B cell (primary cell): Measurements from ENCODE around the gene ADGRD2. TPM values are rescaled to one million over a fixed set of nuclear protein-coding genes. Genes with fewer than 3 reads are reported as not detected.

Experiments used
- ATAC-seq: fragments of 200-7000 bp; cut with Tn5 transposase; one replicate; pipeline ENCODE4 v1.10.0; 2021; ENCODE audit warnings: low read depth, mild to moderate bottlenecking, moderate number of reproducible peaks, moderate library complexity
- CTCF ChIA-PET: fragments of 350-600 bp; sonication (Branson Sonifier 250); formaldehyde crosslinking; loops from one replicate; lab custom pipeline; 2021; ENCODE audit warnings: antibody characterized with exemption, inconsistent platforms; lab: Charles Lee
- POLR2A ChIA-PET: fragments of 350-600 bp; sonication (Branson Sonifier 250); formaldehyde crosslinking; loops from one replicate; lab custom pipeline; 2021; ENCODE audit warnings: antibody characterized with exemption; lab: Charles Lee
- DNase-seq: peaks from one replicate; pipeline ENCODE4 v3.0.0; 2013
- H2AFZ ChIP-seq: 2 replicates; pipeline ENCODE4 v1.6.1; 2012; ENCODE audit warnings: mild to moderate bottlenecking, low read depth, low read length; ENCODE audit not compliant: insufficient read depth, poor library complexity, severe bottlenecking
- H3K27ac ChIP-seq, 2 donors: 1 replicate in 1 of 2; 2 replicates in 1 of 2; pipeline ENCODE4 v1.5.1; 2012 to 2013; ENCODE audit warnings: low read length in 2 of 2, mild to moderate bottlenecking in 2 of 2, moderate library complexity in 1 of 2
- H3K27me3 ChIP-seq, 4 experiments: fragments of 200-600 bp in 1 of 4; sonication (generic) in 1 of 4; replicated peaks in 1 of 4; 1 replicate in 2 of 4; 2 replicates in 2 of 4; pipeline versions ENCODE4 v1.6.1 to v1.7.0; 2013 to 2016; ENCODE audit warnings: low read length in 3 of 4, mild to moderate bottlenecking in 2 of 4, mixed read lengths in 1 of 4, moderate library complexity in 1 of 4; ENCODE audit not compliant: insufficient read depth in 4 of 4, control insufficient read depth in 3 of 4; ENCODE audit errors: control extremely low read depth in 1 of 4
- H3K36me3 ChIP-seq, 2 experiments: replicated peaks in 1 of 2; 1 replicate in 1 of 2; 2 replicates in 1 of 2; pipeline versions ENCODE4 v1.6.1 to v1.7.1; 2013; ENCODE audit warnings: low read length in 1 of 2; ENCODE audit not compliant: insufficient read depth in 2 of 2, control insufficient read depth in 1 of 2; ENCODE audit errors: control extremely low read depth in 1 of 2, extremely low read depth in 1 of 2
- H3K4me1 ChIP-seq, 2 donors: fragments of 200-600 bp in 1 of 2; sonication (generic) in 1 of 2; 1 replicate in 1 of 2; 2 replicates in 1 of 2; pipeline versions ENCODE4 v1.5.1 to v1.6.1; 2013 to 2017; ENCODE audit warnings: low read length in 2 of 2; ENCODE audit not compliant: control insufficient read depth in 2 of 2, insufficient read depth in 2 of 2
- H3K4me2 ChIP-seq: replicated peaks from 2 replicates; pipeline ENCODE3; 2012; ENCODE audit warnings: mild to moderate bottlenecking, low read depth, low read length; ENCODE audit not compliant: poor library complexity, severe bottlenecking
- H3K4me3 ChIP-seq, 5 experiments: fragments of 200-600 bp in 1 of 5; sonication (generic) in 1 of 5; 1 replicate in 3 of 5; 2 replicates in 2 of 5; pipeline versions ENCODE4 v1.5.1 to v1.7.0; 2011 to 2016; ENCODE audit warnings: low read length in 4 of 5, mild to moderate bottlenecking in 4 of 5, low read depth in 2 of 5, control low read depth in 1 of 5, moderate library complexity in 1 of 5; ENCODE audit not compliant: insufficient read depth in 1 of 5; ENCODE audit errors: control extremely low read depth in 1 of 5, extremely low read depth in 1 of 5
- H3K79me2 ChIP-seq: fragments of 200-600 bp; sonication (generic); one replicate; pipeline ENCODE4 v1.6.0; 2016; ENCODE audit warnings: low read length; ENCODE audit not compliant: control insufficient read depth, insufficient read depth
- H3K9ac ChIP-seq: fragments of 200-600 bp; sonication (generic); 2 replicates; pipeline ENCODE4 v1.6.1; 2017; ENCODE audit warnings: mild to moderate bottlenecking, low read length, moderate library complexity
- H3K9me3 ChIP-seq, 3 donors: one replicate each; pipeline versions ENCODE4 v1.6.1 to v1.7.1; 2013; ENCODE audit warnings: low read length in 2 of 3; ENCODE audit not compliant: control insufficient read depth in 2 of 3, insufficient read depth in 1 of 3; ENCODE audit errors: control extremely low read depth in 1 of 3
- H4K20me1 ChIP-seq: 2 replicates; pipeline ENCODE4 v1.6.0; 2012; ENCODE audit warnings: mild to moderate bottlenecking, low read length; ENCODE audit not compliant: insufficient read depth, control insufficient read depth, poor library complexity, severe bottlenecking
- H3K27ac Mint-ChIP-seq: one replicate; pipeline ENCODE4 v1.8.0; 2021; ENCODE audit warnings: mixed read lengths
- H3K27me3 Mint-ChIP-seq: one replicate; pipeline ENCODE4 v1.8.0; 2021; ENCODE audit warnings: mixed read lengths
- H3K4me1 Mint-ChIP-seq: one replicate; pipeline ENCODE4 v1.8.0; 2021; ENCODE audit warnings: mixed read lengths
- H3K4me3 Mint-ChIP-seq: one replicate; pipeline ENCODE4 v1.8.0; 2021; ENCODE audit warnings: mixed read lengths
- H3K9me3 Mint-ChIP-seq: one replicate; pipeline ENCODE4 v1.8.0; 2022; ENCODE audit warnings: mixed read lengths; ENCODE audit not compliant: insufficient read depth
- CTCF ChIP-seq: fragments of 200-600 bp; IDR thresholded peaks from one replicate; pipeline ENCODE4 v1.8.0; 2022; ENCODE audit warnings: antibody characterized with exemption, mild to moderate bottlenecking
- EZH2 ChIP-seq: IDR thresholded peaks from 2 replicates; pipeline ENCODE4 v1.6.1; 2012; ENCODE audit warnings: borderline replicate concordance, low read depth, mild to moderate bottlenecking, moderate library complexity, low read length; ENCODE audit not compliant: insufficient read depth, poor library complexity, severe bottlenecking
- WGBS: methylation state at CpG from one replicate; pipeline ENCODE4 v1.1.5; 2013; ENCODE audit warnings: missing lambda C conversion rate; ENCODE audit not compliant: insufficient coverage; 5-methylcytosine and 5-hydroxymethylcytosine counted together
- intact Hi-C: fragments of 100-400 bp; cut with micrococcal nuclease; formaldehyde crosslinking; loops from one replicate; pipeline ENCODE4 v1.10.0; 2022
- polyA plus RNA-seq: library from polyadenylated mRNA; depleted of rRNA; stranded (reverse); fragments of >200 nt; gene quantifications from 2 replicates; pipeline ENCODE4 v1.2.3, GENCODE V29; 2012
- total RNA-seq, 2 donors: library from RNA; stranded (reverse); fragments of 120-200 nt in 1 of 2; gene quantifications; 1 replicate in 1 of 2; 2 replicates in 1 of 2; pipeline versions ENCODE4 v1.2.3 to v1.2.4, GENCODE V29; 2013 to 2022

ADGRD2 gene
- total and polyA plus RNA-seq, 2 donors (not counting 1 experiment from before 2014, with no cell fraction given): not detected

GRCh38 chr9:124487260-124488182 is 37.3 kb downstream of the ADGRD2 start:
- WGBS: 90% methylated on average over 38 of the region's 40 CpGs

More at GRCh38 chr9:124487260-124488182, 37.3 kb downstream of the ADGRD2 start:
- H3K27me3 Mint-ChIP-seq: peaks cover 15% of the 10 kb centered on the region
- no peaks in the 10 kb centered on the region for H3K9me3 Mint-ChIP-seq
- TF ChIP-seq CTCF: no peak
- TF ChIP-seq EZH2: no peak
- H3K36me3 ChIP-seq: no peaks in the 10 kb centered on the region
- no peak for DNase-seq
- POLR2A ChIA-PET: no interaction called here
- CTCF ChIA-PET: no interaction called here
- H3K27me3 ChIP-seq: no peaks in the 10 kb centered on the region
- H3K79me2 ChIP-seq: no peaks in the 10 kb centered on the region
- H3K4me1 Mint-ChIP-seq: no peaks in the 10 kb centered on the region
- H4K20me1 ChIP-seq: no peaks in the 10 kb centered on the region
- no peak overlapping the region for H3K4me2 ChIP-seq
- H3K27ac ChIP-seq: no peak overlapping the region
- H3K4me3 Mint-ChIP-seq: no peak overlapping the region
- intact Hi-C loops: no loop called here
- H3K4me3 ChIP-seq: no peak overlapping the region
- H2AFZ ChIP-seq: no peak overlapping the region
- H3K4me1 ChIP-seq: no peaks in the 10 kb centered on the region
- H3K9me3 ChIP-seq: peaks cover 0 to 10% (median 0%) of the 10 kb centered on the region in 3 donors
- no peak overlapping the region for H3K9ac ChIP-seq
- no peak for ATAC-seq
- no peak overlapping the region for H3K27ac Mint-ChIP-seq
